GM18502 (cell line): ENCODE results near the gene MYLK2.

Experiments used
- ATAC-seq: cut with Tn5 transposase; IDR thresholded peaks from one replicate; pipeline ENCODE4 v1.9.1; 2021; ENCODE audit warnings: mild to moderate bottlenecking; ENCODE audit not compliant: unreplicated experiment, poor library complexity

Gene MYLK2

GRCh38 chr20:31833931-31834521, 14.9 kb downstream of the MYLK2 start:
- ATAC-seq, result no peak

GRCh38 chr20:31835554-31835953, 16.4 kb downstream of the MYLK2 start:
- ATAC-seq, result peak; percentile 17

- peak; percentile 73 for ATAC-seq
These were observed 17.1 kb downstream of the MYLK2 start for GRCh38 chr20:31835977-31836852.

GRCh38 chr20:31836853-31837608, 17.9 kb downstream of the MYLK2 start:
- ATAC-seq, result no peak

- no peak for ATAC-seq
These were observed 18.8 kb downstream of the MYLK2 start for GRCh38 chr20:31837896-31838397.

GRCh38 chr20:31838646-31839292, 19.6 kb downstream of the MYLK2 start:
- no peak for ATAC-seq

- ATAC-seq, result no peak
These were observed 20.8 kb downstream of the MYLK2 start for GRCh38 chr20:31839782-31840487.

GRCh38 chr20:31840906-31841816, 22.0 kb downstream of the MYLK2 start:
- ATAC-seq, result no peak

GRCh38 chr20:31841928-31842327, 22.8 kb downstream of the MYLK2 start:
- ATAC-seq, result no peak

GRCh38 chr20:31842471-31843157, 23.5 kb downstream of the MYLK2 start:
- ATAC-seq, result no peak

GRCh38 chr20:31843288-31843687, 24.1 kb downstream of the MYLK2 start:
- ATAC-seq, result no peak

GRCh38 chr20:31843881-31844280, 24.7 kb downstream of the MYLK2 start:
- ATAC-seq, result no peak

GRCh38 chr20:31844737-31845299, 25.7 kb downstream of the MYLK2 start:
- ATAC-seq, result no peak

GRCh38 chr20:31845300-31845863, 26.2 kb downstream of the MYLK2 start, which contains the start of gene FOXS1:
Gene FOXS1, minus strand, starts transcription at chr20:31845604. Its CDS starts 62 bp downstream, at chr20:31845542.
- ATAC-seq, result no peak

- no peak for ATAC-seq
These were observed 27.6 kb downstream of the MYLK2 start for GRCh38 chr20:31846793-31847138.

- no peak for ATAC-seq
These were observed 29.2 kb downstream of the MYLK2 start for GRCh38 chr20:31848088-31848999.
